ES-I3 (cell line): ENCODE results near the gene DMWD.
"Not testable (repeated sequence)": the region's sequence is repeated elsewhere in the genome, so short reads cannot be mapped to it uniquely, and the experiment has no call there.

Experiments used
- H3K36me3 ChIP-seq: 2 replicates; pipeline ENCODE4 v1.6.1; 2013; ENCODE audit warnings: mild to moderate bottlenecking, low read length, control low read depth, moderate library complexity; ENCODE audit not compliant: insufficient read depth
- H3K4me1 ChIP-seq: 2 replicates; pipeline ENCODE4 v1.6.1; 2013; ENCODE audit warnings: mild to moderate bottlenecking, control low read depth, low read length; ENCODE audit not compliant: insufficient read depth
- H3K9ac ChIP-seq: 2 replicates; pipeline ENCODE4 v1.6.1; 2013; ENCODE audit warnings: low read depth, mild to moderate bottlenecking, low read length, moderate library complexity
- H3K9me3 ChIP-seq: 2 replicates; pipeline ENCODE4 v1.6.1; 2013; ENCODE audit warnings: mild to moderate bottlenecking, low read length, moderate library complexity; ENCODE audit not compliant: control insufficient read depth, insufficient read depth

DMWD gene

GRCh38 chr19:45764945-45765701 lies 27.5 kb downstream of the DMWD start:
- H3K4me1 ChIP-seq: peaks cover 23% of the 10 kb centered on the region; the same call in 1 of the 2 replicates
- H3K36me3 ChIP-seq: no peaks in the 10 kb centered on the region
- H3K9me3 ChIP-seq: no peaks in the 10 kb centered on the region
- H3K9ac ChIP-seq: 0 out of 2 replicates have a peak overlapping the region, but pooled peaks have one; percentile 8

GRCh38 chr19:45764475-45764874 lies 28.2 kb downstream of the DMWD start:
- H3K36me3 ChIP-seq: no peaks in the 10 kb centered on the region
- no peaks in the 10 kb centered on the region for H3K9me3 ChIP-seq
- no peak overlapping the region for H3K9ac ChIP-seq
- peaks cover 23% of the 10 kb centered on the region; the same call in 1 of the 2 replicates for H3K4me1 ChIP-seq

GRCh38 chr19:45763691-45764294 lies 28.9 kb downstream of the DMWD start:
- Histone ChIP-seq H3K36me3 (no peaks in the 10 kb centered on the region), H3K9ac (no peak overlapping the region; the same call in 1 of the 2 replicates), H3K4me1 (peaks cover 23% of the 10 kb centered on the region; the same call in 1 of the 2 replicates), H3K9me3 (no peaks in the 10 kb centered on the region)

GRCh38 chr19:45762870-45763631 lies 29.6 kb downstream of the DMWD start:
- Histone ChIP-seq H3K9me3 (no peaks in the 10 kb centered on the region), H3K36me3 (no peaks in the 10 kb centered on the region), H3K9ac (no peak overlapping the region), H3K4me1 (peaks cover 23% of the 10 kb centered on the region; the same call in 1 of the 2 replicates)

GRCh38 chr19:45761714-45762113 lies 30.9 kb downstream of the DMWD start:
- Histone ChIP-seq H3K9ac (no peak overlapping the region), H3K36me3 (no peaks in the 10 kb centered on the region), H3K9me3 (no peaks in the 10 kb centered on the region), H3K4me1 (peaks cover 23% of the 10 kb centered on the region; the same call in 1 of the 2 replicates)

GRCh38 chr19:45758921-45759320 lies 33.7 kb downstream of the DMWD start:
- Histone ChIP-seq H3K9me3 (no peaks in the 10 kb centered on the region), H3K9ac (no peak overlapping the region), H3K36me3 (no peaks in the 10 kb centered on the region), H3K4me1 (peaks cover 3% of the 10 kb centered on the region; the same call in 1 of the 2 replicates)

- Histone ChIP-seq H3K9ac (no peak overlapping the region), H3K4me1 (no peaks in the 10 kb centered on the region; the same call in 1 of the 2 replicates), H3K36me3 (no peaks in the 10 kb centered on the region), H3K9me3 (no peaks in the 10 kb centered on the region)
Observed at GRCh38 chr19:45757695-45758094, 35.0 kb downstream of the DMWD start.

- no peaks in the 10 kb centered on the region for H3K4me1 ChIP-seq
- H3K9me3 ChIP-seq: no peaks in the 10 kb centered on the region
- H3K9ac ChIP-seq: no peak overlapping the region
- H3K36me3 ChIP-seq: no peaks in the 10 kb centered on the region
Observed at GRCh38 chr19:45754323-45754722, 38.3 kb downstream of the DMWD start.

GRCh38 chr19:45753548-45753947 lies 39.1 kb downstream of the DMWD start:
- Histone ChIP-seq H3K4me1 (no peaks in the 10 kb centered on the region), H3K36me3 (no peaks in the 10 kb centered on the region), H3K9ac (no peak overlapping the region), H3K9me3 (no peaks in the 10 kb centered on the region)

- Histone ChIP-seq H3K4me1 (no peaks in the 10 kb centered on the region), H3K9ac (no peak overlapping the region), H3K36me3 (no peaks in the 10 kb centered on the region), H3K9me3 (no peaks in the 10 kb centered on the region)
Observed at GRCh38 chr19:45752639-45753038, 40.0 kb downstream of the DMWD start.

GRCh38 chr19:45751483-45751882 lies 41.2 kb downstream of the DMWD start:
- H3K9ac ChIP-seq, H3K9me3 ChIP-seq, H3K36me3 ChIP-seq, H3K4me1 ChIP-seq: not testable (repeated sequence)

GRCh38 chr19:45747513-45747912 lies 45.1 kb downstream of the DMWD start:
- Histone ChIP-seq H3K9me3 (no peaks in the 10 kb centered on the region), H3K36me3 (no peaks in the 10 kb centered on the region), H3K4me1 (no peaks in the 10 kb centered on the region; the same call in 1 of the 2 replicates), H3K9ac (no peak overlapping the region)

GRCh38 chr19:45746866-45747265 lies 45.8 kb downstream of the DMWD start:
- no peaks in the 10 kb centered on the region for H3K9me3 ChIP-seq
- no peaks in the 10 kb centered on the region; the same call in 1 of the 2 replicates for H3K4me1 ChIP-seq
- no peak overlapping the region for H3K9ac ChIP-seq
- no peaks in the 10 kb centered on the region for H3K36me3 ChIP-seq

GRCh38 chr19:45745606-45746005 lies 47.0 kb downstream of the DMWD start:
- H3K4me1 ChIP-seq: no peaks in the 10 kb centered on the region; the same call in 1 of the 2 replicates
- no peaks in the 10 kb centered on the region for H3K9me3 ChIP-seq
- no peaks in the 10 kb centered on the region for H3K36me3 ChIP-seq
- H3K9ac ChIP-seq: no peak overlapping the region
